ENCODE measurements around the gene CLCN7. TPM values are rescaled to one million over a fixed set of nuclear protein-coding genes. Genes with fewer than 3 reads are reported as not detected.

CLCN7 gene
- total RNA-seq, 1 donor from 2014 or later: 118 TPM

GRCh38 chr16:1519831-1520230 lies 45.0 kb upstream of the CLCN7 start:
- no peak for TF ChIP-seq CTCF (IDR thresholded peaks at IDR 0.05; ENCODE audit: partially characterized antibody, unreplicated experiment)
- Mint-ChIP-seq H3K27me3 (ENCODE audit: unreplicated experiment) (no peaks in the 10 kb centered on the region), H3K36me3 (ENCODE audit: unreplicated experiment) (peaks cover 4% of the 10 kb centered on the region), H3K4me1 (ENCODE audit: low read depth, unreplicated experiment) (no peaks in the 10 kb centered on the region), H3K9me3 (ENCODE audit: unreplicated experiment) (no peaks in the 10 kb centered on the region), H3K4me3 (ENCODE audit: unreplicated experiment) (no peak overlapping the region), H3K27ac (ENCODE audit: unreplicated experiment) (no peak overlapping the region)
- no peak for DNase-seq

- Mint-ChIP-seq H3K9me3 (ENCODE audit: unreplicated experiment) (no peaks in the 10 kb centered on the region), H3K4me1 (ENCODE audit: low read depth, unreplicated experiment) (no peaks in the 10 kb centered on the region), H3K27ac (ENCODE audit: unreplicated experiment) (no peak overlapping the region), H3K36me3 (ENCODE audit: unreplicated experiment) (peaks cover 8% of the 10 kb centered on the region), H3K4me3 (ENCODE audit: unreplicated experiment) (no peak overlapping the region), H3K27me3 (ENCODE audit: unreplicated experiment) (no peaks in the 10 kb centered on the region)
- no peak for DNase-seq
- TF ChIP-seq CTCF (IDR thresholded peaks at IDR 0.05; ENCODE audit: partially characterized antibody, unreplicated experiment): no peak
These were observed 43.9 kb upstream of the CLCN7 start for GRCh38 chr16:1518626-1519135.

GRCh38 chr16:1514507-1514906 lies 39.7 kb upstream of the CLCN7 start:
- no peak overlapping the region for H3K4me3 Mint-ChIP-seq (ENCODE audit: unreplicated experiment)
- no peaks in the 10 kb centered on the region for H3K9me3 Mint-ChIP-seq (ENCODE audit: unreplicated experiment)
- no peaks in the 10 kb centered on the region for H3K4me1 Mint-ChIP-seq (ENCODE audit: low read depth, unreplicated experiment)
- H3K36me3 Mint-ChIP-seq (ENCODE audit: unreplicated experiment): peaks cover 8% of the 10 kb centered on the region
- H3K27me3 Mint-ChIP-seq (ENCODE audit: unreplicated experiment): peaks cover 6% of the 10 kb centered on the region
- H3K27ac Mint-ChIP-seq (ENCODE audit: unreplicated experiment): no peak overlapping the region
- no peak for DNase-seq
- TF ChIP-seq CTCF (IDR thresholded peaks at IDR 0.05; ENCODE audit: partially characterized antibody, unreplicated experiment): no peak

GRCh38 chr16:1512774-1513173 lies 37.9 kb upstream of the CLCN7 start:
- Mint-ChIP-seq H3K9me3 (ENCODE audit: unreplicated experiment) (peaks cover 2% of the 10 kb centered on the region), H3K27ac (ENCODE audit: unreplicated experiment) (no peak overlapping the region), H3K4me1 (ENCODE audit: low read depth, unreplicated experiment) (no peaks in the 10 kb centered on the region), H3K27me3 (ENCODE audit: unreplicated experiment) (peaks cover 6% of the 10 kb centered on the region), H3K36me3 (ENCODE audit: unreplicated experiment) (peaks cover 8% of the 10 kb centered on the region), H3K4me3 (ENCODE audit: unreplicated experiment) (no peak overlapping the region)
- TF ChIP-seq CTCF (IDR thresholded peaks at IDR 0.05; ENCODE audit: partially characterized antibody, unreplicated experiment): no peak
- no peak for DNase-seq

- H3K4me3 Mint-ChIP-seq (ENCODE audit: unreplicated experiment): no peak overlapping the region
- H3K9me3 Mint-ChIP-seq (ENCODE audit: unreplicated experiment): peaks cover 2% of the 10 kb centered on the region
- no peak overlapping the region for H3K27ac Mint-ChIP-seq (ENCODE audit: unreplicated experiment)
These were observed 37.1 kb upstream of the CLCN7 start for GRCh38 chr16:1511662-1512569.

More at GRCh38 chr16:1511662-1512569, 37.1 kb upstream of the CLCN7 start:
- Mint-ChIP-seq H3K27me3 (ENCODE audit: unreplicated experiment) (peaks cover 8% of the 10 kb centered on the region), H3K36me3 (ENCODE audit: unreplicated experiment) (peaks cover 8% of the 10 kb centered on the region), H3K4me1 (ENCODE audit: low read depth, unreplicated experiment) (no peaks in the 10 kb centered on the region)
- TF ChIP-seq CTCF (IDR thresholded peaks at IDR 0.05; ENCODE audit: partially characterized antibody, unreplicated experiment): no peak
- DNase-seq: no peak
